K562 (cell line): ENCODE results near the gene TSC22D1.
A peak's percentile ranks its signal among the peaks of the same experiment; 100 is the strongest.
"Not testable (repeated sequence)": the region's sequence is repeated elsewhere in the genome, so short reads cannot be mapped to it uniquely, and the experiment has no call there.

ENCODE experiments used
- ADNP ChIP-seq: fragments of 200-800 bp; sonication (Bioruptor generic); IDR thresholded peaks from 2 replicates; pipeline ENCODE4 v1.6.1; 2016; ENCODE audit warnings: missing genetic modification characterization, missing compliant biosample characterization
- CEBPB ChIP-seq: fragments of 450-650 bp; IDR thresholded peaks from 2 replicates; pipeline ENCODE4 v1.6.1; 2016; ENCODE audit warnings: missing genetic modification characterization, missing compliant biosample characterization
- CHD2 ChIP-seq: IDR thresholded peaks from 2 replicates; pipeline ENCODE4 v1.6.1; 2011; ENCODE audit warnings: low read depth, low read length
- E2F6 ChIP-seq, 2 experiments: IDR thresholded peaks; 2 replicates each; pipeline ENCODE4 v1.6.1; 2011; ENCODE audit warnings: borderline replicate concordance in 1 of 2, control low read depth in 1 of 2, low read depth in 1 of 2, low read length in 1 of 2, mild to moderate bottlenecking in 1 of 2, mixed read lengths in 1 of 2, moderate library complexity in 1 of 2; ENCODE audit not compliant: insufficient read depth in 1 of 2, insufficient read length in 1 of 2, poor library complexity in 1 of 2, severe bottlenecking in 1 of 2; ENCODE audit errors: extremely low read depth in 1 of 2
- FOXM1 ChIP-seq, 2 experiments: fragments of 450-650 bp in 1 of 2; sonication (generic) in 1 of 2; formaldehyde crosslinking in 1 of 2; IDR thresholded peaks; 2 replicates each; pipeline versions ENCODE4 v1.6.1 to v1.9.0; 2017 to 2022; ENCODE audit warnings: low read depth in 2 of 2, mild to moderate bottlenecking in 2 of 2, missing genetic modification reagents in 1 of 2, moderate library complexity in 1 of 2
- PHF20 ChIP-seq: fragments of 450-650 bp; IDR thresholded peaks from 2 replicates; pipeline ENCODE4 v1.6.1; 2018; ENCODE audit not compliant: partially characterized antibody
- TEAD1 ChIP-seq, 2 experiments: fragments of 450-650 bp in 1 of 2; sonication (generic) in 1 of 2; formaldehyde crosslinking; IDR thresholded peaks; 2 replicates each; pipeline versions ENCODE4 v1.4.0 to v1.8.0; 2020 to 2022; ENCODE audit warnings: mild to moderate bottlenecking in 2 of 2, missing genetic modification reagents in 1 of 2
- USF2 ChIP-seq: sonication (generic); formaldehyde crosslinking; IDR thresholded peaks from 2 replicates; pipeline ENCODE4 v1.5.0; 2020; ENCODE audit warnings: missing genetic modification reagents
- ZBTB40 ChIP-seq, 2 experiments: fragments of 450-650 bp in 1 of 2; sonication (generic) in 1 of 2; formaldehyde crosslinking in 1 of 2; IDR thresholded peaks; 2 replicates each; pipeline versions ENCODE4 v1.7.1 to v1.9.0; 2016 to 2022; ENCODE audit warnings: inconsistent platforms in 1 of 2, mild to moderate bottlenecking in 1 of 2, missing genetic modification reagents in 1 of 2
- ZNF583 ChIP-seq: fragments of 250-450 bp; sonication (Bioruptor Pico); IDR thresholded peaks from 2 replicates; pipeline ENCODE4 v1.4.0; 2020

- TF ChIP-seq TEAD1 (CRISPR knock-in tag; IDR thresholded peaks at IDR 0.05); PHF20; ZBTB40 (IDR thresholded peaks at IDR 0.05); ZBTB40 (CRISPR knock-in tag; IDR thresholded peaks at IDR 0.05); CHD2; ADNP (tag); FOXM1 (IDR thresholded peaks at IDR 0.05; ENCODE audit: low read depth); FOXM1 (CRISPR knock-in tag; IDR thresholded peaks at IDR 0.05; ENCODE audit: low read depth); E2F6 (IDR thresholded peaks at IDR 0.05; ENCODE audit: borderline replicate concordance in 1 of 2, extremely low read depth in 1 of 2, insufficient read depth in 1 of 2, insufficient read length in 1 of 2, low read depth in 1 of 2, low read length in 1 of 2, poor library complexity in 1 of 2, severe bottlenecking in 1 of 2); ZNF583; USF2: not testable (repeated sequence)
- peak; percentile 28; the same call in 1 of the 2 replicates for TF ChIP-seq CEBPB (tag)
Measured at GRCh38 chr13:44562853-44563252, 13.3 kb downstream of the TSC22D1 start.
